GM12878 (cell line): ENCODE results near the gene MMP19. TPM values are rescaled to one million over a fixed set of nuclear protein-coding genes. Genes with fewer than 3 reads are reported as not detected.
A peak's percentile ranks its signal among the peaks of the same experiment; 100 is the strongest.

ENCODE experiments used
- ATAC-seq: fragments of 200-7000 bp; cut with Tn5 transposase; 3 replicates; pipeline ENCODE4 v1.9.1; 2020; ENCODE audit warnings: mild to moderate bottlenecking, moderate library complexity
- BruUV-seq: library from RNA; stranded (reverse); fragments of 400-500 nt; replicated peaks from 2 replicates; lab custom pipeline; 2021; lab: Mats Ljungman, UMichigan
- CTCF ChIA-PET: fragments of 300-600 bp; sonication (Branson Sonifier 250); formaldehyde crosslinking; extraction: SDS; loops from one replicate; lab custom pipeline; 2021; ENCODE audit warnings: inconsistent platforms; lab: Yijun Ruan, JAX
- POLR2A ChIA-PET: fragments of 350-600 bp; formaldehyde crosslinking; extraction: SDS; loops from one replicate; lab custom pipeline; 2021; ENCODE audit warnings: inconsistent platforms; lab: Charles Lee
- RAD21 ChIA-PET: fragments of 300-600 bp; sonication (Branson Sonifier 250); formaldehyde crosslinking; loops from one replicate; lab custom pipeline; 2023; ENCODE audit warnings: antibody characterized with exemption; ENCODE audit not compliant: unreplicated experiment; lab: Charles Lee
- SMC1A ChIA-PET: fragments of 300-600 bp; sonication (Branson Sonifier 250); formaldehyde crosslinking; loops from one replicate; lab custom pipeline; 2023; ENCODE audit not compliant: unreplicated experiment, uncharacterized antibody; lab: Charles Lee
- DNase-seq: peaks from one replicate; pipeline ENCODE4 v3.0.0-alpha.2; 2011; ENCODE audit warnings: low read depth, low spot score
- FAIRE-seq: peaks from 3 replicates; lab custom pipeline; 2011; peaks lifted over from hg19 to GRCh38; lab: Jason Lieb, UNC
- H2AFZ ChIP-seq: 2 replicates; pipeline ENCODE4 v1.6.0; 2011; ENCODE audit warnings: low read depth, low read length, control low read depth; ENCODE audit not compliant: control insufficient read depth
- H3K27ac ChIP-seq: 2 replicates; pipeline ENCODE4 v1.5.1; 2011; ENCODE audit warnings: control low read depth; ENCODE audit not compliant: control insufficient read depth, insufficient read depth
- H3K27me3 ChIP-seq, 2 experiments: replicated peaks in 1 of 2; 2 replicates each; pipeline versions ENCODE4 v1.6.0 to v1.6.1; 2011; ENCODE audit warnings: low read length in 1 of 2; ENCODE audit not compliant: control insufficient read depth in 2 of 2, insufficient read depth in 2 of 2
- H3K36me3 ChIP-seq, 2 experiments: 2 replicates each; pipeline ENCODE4 v1.5.1; 2011; ENCODE audit warnings: low read length in 1 of 2; ENCODE audit not compliant: control insufficient read depth in 2 of 2, insufficient read depth in 2 of 2
- H3K4me1 ChIP-seq: 2 replicates; pipeline ENCODE4 v1.6.1; 2011; ENCODE audit warnings: mild to moderate bottlenecking, low read length, moderate library complexity, mixed read lengths; ENCODE audit not compliant: control insufficient read depth, insufficient read depth
- H3K4me2 ChIP-seq: 2 replicates; pipeline ENCODE4 v1.6.0; 2011; ENCODE audit warnings: control low read depth; ENCODE audit not compliant: control insufficient read depth, insufficient read depth
- H3K4me3 ChIP-seq: fragments of 200-600 bp; sonication (generic); 2 replicates; pipeline ENCODE4 v1.5.1; 2016
- H3K79me2 ChIP-seq: 2 replicates; pipeline ENCODE4 v1.6.0; 2011; ENCODE audit warnings: low read length; ENCODE audit not compliant: control insufficient read depth, insufficient read depth
- H3K9ac ChIP-seq: 2 replicates; pipeline ENCODE4 v1.8.0; 2011; ENCODE audit warnings: low read length, control low read depth, mixed read lengths; ENCODE audit not compliant: control insufficient read depth, insufficient read depth
- H3K9me3 ChIP-seq: replicated peaks from 3 replicates; pipeline ENCODE4 v1.5.1; 2011; ENCODE audit warnings: mild to moderate bottlenecking, low read length; ENCODE audit not compliant: control insufficient read depth, insufficient read depth
- H4K20me1 ChIP-seq: 2 replicates; pipeline ENCODE4 v1.6.0; 2011; ENCODE audit not compliant: control insufficient read depth, insufficient read depth
- BACH1 ChIP-seq: fragments of 450-650 bp; IDR thresholded peaks from 2 replicates; pipeline ENCODE4 v1.6.1; 2017; ENCODE audit warnings: mild to moderate bottlenecking, borderline replicate concordance
- HDAC2 ChIP-seq: fragments of 200-600 bp; sonication (generic); IDR thresholded peaks from 2 replicates; pipeline ENCODE4 v1.6.1; 2017
- YBX1 ChIP-seq: fragments of 450-650 bp; IDR thresholded peaks from 2 replicates; pipeline ENCODE4 v1.6.1; 2016; ENCODE audit warnings: antibody characterized with exemption
- ZSCAN29 ChIP-seq: fragments of 450-650 bp; IDR thresholded peaks from 2 replicates; pipeline ENCODE4 v1.6.1; 2017; ENCODE audit warnings: mild to moderate bottlenecking, moderate library complexity
- WGBS: methylation state at CpG from one replicate; pipeline ENCODE4 v1.1.6; 2016; ENCODE audit warnings: low lambda C conversion rate; ENCODE audit not compliant: insufficient replicate concordance, insufficient coverage; ENCODE audit errors: missing lambda C conversion rate; 5-methylcytosine and 5-hydroxymethylcytosine counted together
- in situ Hi-C: fragments of 300-500 bp; cut with MboI; formaldehyde crosslinking; loops from 9 replicates; pipeline ENCODE4 v1.14.3; 2018; ENCODE audit warnings: mixed read lengths
- intact Hi-C: fragments of 100-400 bp; cut with micrococcal nuclease; formaldehyde crosslinking; loops from one replicate; pipeline ENCODE4 v1.14.2; 2022; ENCODE audit not compliant: unreplicated experiment
- polyA plus RNA-seq, 11 experiments: library from polyadenylated mRNA; depleted of rRNA in 4 of 11; unstranded in 6 of 11; stranded (reverse) in 5 of 11; fragments of >200 nt; fragmentation: Nextera tagmentation in 4 of 11; fragmentation: Illumina TruSeq in 1 of 11; extraction: Ambion mirVana in 4 of 11; extraction: Trizol in 1 of 11; gene quantifications; 1 replicate in 1 of 11; 2 replicates in 10 of 11; pipeline versions ENCODE4 v1.2.1 to v1.2.3, GENCODE V29; 2011 to 2016; ENCODE audit warnings: inconsistent platforms in 2 of 11, missing spikeins in 2 of 11, low read depth in 1 of 11
- total RNA-seq, 4 experiments: library from RNA; depleted of rRNA in 3 of 4; stranded (reverse); fragments of >200 nt in 3 of 4; fragmentation: Illumina TruSeq in 1 of 4; extraction: Trizol in 1 of 4; gene quantifications; 2 replicates each; pipeline versions ENCODE4 v1.2.1 to v1.2.3, GENCODE V29; 2013 to 2021
- TF ChIP-seq, protein P1 (sequence below): fragments of 450-650 bp; IDR thresholded peaks from 2 replicates; pipeline ENCODE4 v1.6.1; 2016; ENCODE audit warnings: mild to moderate bottlenecking
- TF ChIP-seq, protein P2 (sequence below): fragments of 450-650 bp; conservative IDR thresholded peaks from 2 replicates; pipeline ENCODE4 v1.6.1; 2017; ENCODE audit warnings: mild to moderate bottlenecking, moderate library complexity

The MMP19 gene
- total and polyA plus RNA-seq, 10 of the 15 experiments (the other 5 are each of a cell fraction or from before 2014, with no cell fraction given): 0.03 to 0.04 (median 0.04) TPM; not detected in 7

DNA sequence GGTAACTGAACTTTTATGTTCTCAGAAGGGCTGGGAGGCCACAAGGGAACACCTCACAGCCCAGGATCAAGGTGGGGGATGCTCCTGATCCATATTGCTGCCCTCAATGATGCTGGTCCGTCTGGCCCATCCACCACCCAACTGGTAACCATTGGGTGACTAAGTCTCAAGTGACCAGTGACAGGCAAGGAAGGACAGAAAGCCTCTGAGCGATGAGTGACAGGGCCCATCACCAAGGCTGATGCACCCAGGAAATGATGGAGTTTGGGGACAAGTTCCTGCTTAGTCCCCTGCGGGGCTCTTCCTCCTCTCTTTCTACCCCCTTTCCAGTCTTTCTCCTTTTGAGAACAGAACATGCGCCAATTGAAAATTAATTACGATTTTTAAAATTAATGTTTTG lies 2.6 kb upstream of the MMP19 start:
- TF ChIP-seq BACH1 (no peak), HDAC2 (no peak), YBX1 (no peak), ZSCAN29 (no peak)
- TF ChIP-seq, protein P1, sequence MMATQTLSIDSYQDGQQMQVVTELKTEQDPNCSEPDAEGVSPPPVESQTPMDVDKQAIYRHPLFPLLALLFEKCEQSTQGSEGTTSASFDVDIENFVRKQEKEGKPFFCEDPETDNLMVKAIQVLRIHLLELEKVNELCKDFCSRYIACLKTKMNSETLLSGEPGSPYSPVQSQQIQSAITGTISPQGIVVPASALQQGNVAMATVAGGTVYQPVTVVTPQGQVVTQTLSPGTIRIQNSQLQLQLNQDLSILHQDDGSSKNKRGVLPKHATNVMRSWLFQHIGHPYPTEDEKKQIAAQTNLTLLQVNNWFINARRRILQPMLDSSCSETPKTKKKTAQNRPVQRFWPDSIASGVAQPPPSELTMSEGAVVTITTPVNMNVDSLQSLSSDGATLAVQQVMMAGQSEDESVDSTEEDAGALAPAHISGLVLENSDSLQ: peak; percentile 61
- TF ChIP-seq, protein P2, sequence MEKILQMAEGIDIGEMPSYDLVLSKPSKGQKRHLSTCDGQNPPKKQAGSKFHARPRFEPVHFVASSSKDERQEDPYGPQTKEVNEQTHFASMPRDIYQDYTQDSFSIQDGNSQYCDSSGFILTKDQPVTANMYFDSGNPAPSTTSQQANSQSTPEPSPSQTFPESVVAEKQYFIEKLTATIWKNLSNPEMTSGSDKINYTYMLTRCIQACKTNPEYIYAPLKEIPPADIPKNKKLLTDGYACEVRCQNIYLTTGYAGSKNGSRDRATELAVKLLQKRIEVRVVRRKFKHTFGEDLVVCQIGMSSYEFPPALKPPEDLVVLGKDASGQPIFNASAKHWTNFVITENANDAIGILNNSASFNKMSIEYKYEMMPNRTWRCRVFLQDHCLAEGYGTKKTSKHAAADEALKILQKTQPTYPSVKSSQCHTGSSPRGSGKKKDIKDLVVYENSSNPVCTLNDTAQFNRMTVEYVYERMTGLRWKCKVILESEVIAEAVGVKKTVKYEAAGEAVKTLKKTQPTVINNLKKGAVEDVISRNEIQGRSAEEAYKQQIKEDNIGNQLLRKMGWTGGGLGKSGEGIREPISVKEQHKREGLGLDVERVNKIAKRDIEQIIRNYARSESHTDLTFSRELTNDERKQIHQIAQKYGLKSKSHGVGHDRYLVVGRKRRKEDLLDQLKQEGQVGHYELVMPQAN: no peak
- Histone ChIP-seq H3K4me1 (no peaks in the 10 kb centered on the region; the same call in 1 of the 2 replicates), H4K20me1 (no peaks in the 10 kb centered on the region), H3K9ac (no peak overlapping the region), H3K27ac (no peak overlapping the region), H3K4me3 (no peak overlapping the region), H3K4me2 (no peak overlapping the region), H3K79me2 (no peaks in the 10 kb centered on the region), H3K9me3 (no peaks in the 10 kb centered on the region), H3K27me3 (peaks cover 0 to 1% of the 10 kb centered on the region in 2 experiments; a peak in 3 of 4 replicates), H3K36me3 (no peaks in the 10 kb centered on the region), H2AFZ (no peak overlapping the region)
- RAD21 ChIA-PET: no interaction called here
- in situ Hi-C loops (no loop called here), intact Hi-C loops (no loop called here)
- FAIRE-seq (no peak), ATAC-seq (no peak), DNase-seq (no peak)
- CTCF ChIA-PET: interaction anchor here (2.2 kb wide), 1 partner anchor 10 kb away, joined by 5 read pairs; no protein-coding TSS in a partner anchor
- SMC1A ChIA-PET: no interaction called here
- WGBS: 60% methylated on average over 5 of the region's 5 CpGs
- no TSS peak for BruUV-seq
- POLR2A ChIA-PET: interaction anchor here (0.5 kb wide), 1 partner anchor 9 kb away, joined by 3 read pairs; no protein-coding TSS in a partner anchor
